GM12878 (cell line): ENCODE measurements around the gene NKD1. TPM values are rescaled to one million over a fixed set of nuclear protein-coding genes. Genes with fewer than 3 reads are reported as not detected.

Experiments
- ATAC-seq: fragments of 200-7000 bp; cut with Tn5 transposase; 3 replicates; pipeline ENCODE4 v1.9.1; 2020; ENCODE audit warnings: mild to moderate bottlenecking, moderate library complexity
- BruUV-seq: library from RNA; stranded (reverse); fragments of 400-500 nt; replicated peaks from 2 replicates; lab custom pipeline; 2021; lab: Mats Ljungman, UMichigan
- CTCF ChIA-PET: fragments of 300-600 bp; sonication (Branson Sonifier 250); formaldehyde crosslinking; extraction: SDS; loops from one replicate; lab custom pipeline; 2021; ENCODE audit warnings: inconsistent platforms; lab: Yijun Ruan, JAX
- POLR2A ChIA-PET: fragments of 350-600 bp; formaldehyde crosslinking; extraction: SDS; loops from one replicate; lab custom pipeline; 2021; ENCODE audit warnings: inconsistent platforms; lab: Charles Lee
- RAD21 ChIA-PET: fragments of 300-600 bp; sonication (Branson Sonifier 250); formaldehyde crosslinking; loops from one replicate; lab custom pipeline; 2023; ENCODE audit warnings: antibody characterized with exemption; ENCODE audit not compliant: unreplicated experiment; lab: Charles Lee
- SMC1A ChIA-PET: fragments of 300-600 bp; sonication (Branson Sonifier 250); formaldehyde crosslinking; loops from one replicate; lab custom pipeline; 2023; ENCODE audit not compliant: unreplicated experiment, uncharacterized antibody; lab: Charles Lee
- DNase-seq: peaks from one replicate; pipeline ENCODE4 v3.0.0-alpha.2; 2011; ENCODE audit warnings: low read depth, low spot score
- FAIRE-seq: peaks from 3 replicates; lab custom pipeline; 2011; peaks lifted over from hg19 to GRCh38; lab: Jason Lieb, UNC
- H2AFZ ChIP-seq: 2 replicates; pipeline ENCODE4 v1.6.0; 2011; ENCODE audit warnings: low read depth, low read length, control low read depth; ENCODE audit not compliant: control insufficient read depth
- H3K27ac ChIP-seq: 2 replicates; pipeline ENCODE4 v1.5.1; 2011; ENCODE audit warnings: control low read depth; ENCODE audit not compliant: control insufficient read depth, insufficient read depth
- H3K27me3 ChIP-seq, 2 experiments: replicated peaks in 1 of 2; 2 replicates each; pipeline versions ENCODE4 v1.6.0 to v1.6.1; 2011; ENCODE audit warnings: low read length in 1 of 2; ENCODE audit not compliant: control insufficient read depth in 2 of 2, insufficient read depth in 2 of 2
- H3K36me3 ChIP-seq, 2 experiments: 2 replicates each; pipeline ENCODE4 v1.5.1; 2011; ENCODE audit warnings: low read length in 1 of 2; ENCODE audit not compliant: control insufficient read depth in 2 of 2, insufficient read depth in 2 of 2
- H3K4me1 ChIP-seq: 2 replicates; pipeline ENCODE4 v1.6.1; 2011; ENCODE audit warnings: mild to moderate bottlenecking, low read length, moderate library complexity, mixed read lengths; ENCODE audit not compliant: control insufficient read depth, insufficient read depth
- H3K4me2 ChIP-seq: 2 replicates; pipeline ENCODE4 v1.6.0; 2011; ENCODE audit warnings: control low read depth; ENCODE audit not compliant: control insufficient read depth, insufficient read depth
- H3K4me3 ChIP-seq: fragments of 200-600 bp; sonication (generic); 2 replicates; pipeline ENCODE4 v1.5.1; 2016
- H3K79me2 ChIP-seq: 2 replicates; pipeline ENCODE4 v1.6.0; 2011; ENCODE audit warnings: low read length; ENCODE audit not compliant: control insufficient read depth, insufficient read depth
- H3K9ac ChIP-seq: 2 replicates; pipeline ENCODE4 v1.8.0; 2011; ENCODE audit warnings: low read length, control low read depth, mixed read lengths; ENCODE audit not compliant: control insufficient read depth, insufficient read depth
- H3K9me3 ChIP-seq: replicated peaks from 3 replicates; pipeline ENCODE4 v1.5.1; 2011; ENCODE audit warnings: mild to moderate bottlenecking, low read length; ENCODE audit not compliant: control insufficient read depth, insufficient read depth
- H4K20me1 ChIP-seq: 2 replicates; pipeline ENCODE4 v1.6.0; 2011; ENCODE audit not compliant: control insufficient read depth, insufficient read depth
- BRCA1 ChIP-seq: IDR thresholded peaks from 2 replicates; pipeline ENCODE4 v1.6.1; 2011; ENCODE audit warnings: low read depth, low read length, improper control_type of control experiment
- CBX5 ChIP-seq: sonication (generic); IDR thresholded peaks from 2 replicates; pipeline ENCODE4 v1.6.1; 2016; ENCODE audit warnings: low read depth, moderate library complexity, mild to moderate bottlenecking, inconsistent platforms
- CHD4 ChIP-seq: fragments of 200-600 bp; sonication (generic); IDR thresholded peaks from 2 replicates; pipeline ENCODE4 v1.6.1; 2016; ENCODE audit warnings: mild to moderate bottlenecking
- EGR1 ChIP-seq, 2 experiments: IDR thresholded peaks; 1 replicate in 1 of 2; 2 replicates in 1 of 2; pipeline ENCODE4 v1.6.1; 2011 to 2012; ENCODE audit warnings: low read depth in 2 of 2, low read length in 2 of 2, borderline replicate concordance in 1 of 2, mild to moderate bottlenecking in 1 of 2, moderate library complexity in 1 of 2
- IRF4 ChIP-seq: IDR thresholded peaks from 2 replicates; pipeline ENCODE4 v1.6.1; 2011; ENCODE audit warnings: low read depth, low read length
- MYB ChIP-seq: fragments of 150-350 bp; IDR thresholded peaks from 2 replicates; pipeline ENCODE4 v1.6.1; 2014; ENCODE audit warnings: mild to moderate bottlenecking, low read depth, low read length, borderline replicate concordance
- NFXL1 ChIP-seq: fragments of 450-650 bp; IDR thresholded peaks from 2 replicates; pipeline ENCODE4 v1.6.1; 2017; ENCODE audit warnings: antibody characterized with exemption, mild to moderate bottlenecking, borderline replicate concordance
- SMARCA5 ChIP-seq: fragments of 450-650 bp; IDR thresholded peaks from 2 replicates; pipeline ENCODE4 v1.6.1; 2017; ENCODE audit warnings: mild to moderate bottlenecking
- SUZ12 ChIP-seq: fragments of 200-600 bp; sonication (generic); IDR thresholded peaks from one replicate; pipeline ENCODE4 v1.6.1; 2018; ENCODE audit warnings: antibody characterized with exemption, mild to moderate bottlenecking; ENCODE audit not compliant: unreplicated experiment
- TCF12 ChIP-seq: IDR thresholded peaks from 2 replicates; pipeline ENCODE4 v1.6.1; 2011; ENCODE audit warnings: low read depth, mild to moderate bottlenecking, low read length
- ZBED1 ChIP-seq: IDR thresholded peaks from 2 replicates; pipeline ENCODE4 v1.6.1; 2016; ENCODE audit warnings: borderline replicate concordance
- ZNF207 ChIP-seq: fragments of 450-650 bp; IDR thresholded peaks from 2 replicates; pipeline ENCODE4 v1.6.1; 2014; ENCODE audit warnings: antibody characterized with exemption, mild to moderate bottlenecking, borderline replicate concordance
- WGBS: methylation state at CpG from one replicate; pipeline ENCODE4 v1.1.6; 2016; ENCODE audit warnings: low lambda C conversion rate; ENCODE audit not compliant: insufficient replicate concordance, insufficient coverage; ENCODE audit errors: missing lambda C conversion rate; 5-methylcytosine and 5-hydroxymethylcytosine counted together
- in situ Hi-C: fragments of 300-500 bp; cut with MboI; formaldehyde crosslinking; loops from 9 replicates; pipeline ENCODE4 v1.14.3; 2018; ENCODE audit warnings: mixed read lengths
- intact Hi-C: fragments of 100-400 bp; cut with micrococcal nuclease; formaldehyde crosslinking; loops from one replicate; pipeline ENCODE4 v1.14.2; 2022; ENCODE audit not compliant: unreplicated experiment
- polyA plus RNA-seq, 11 experiments: library from polyadenylated mRNA; depleted of rRNA in 4 of 11; unstranded in 6 of 11; stranded (reverse) in 5 of 11; fragments of >200 nt; fragmentation: Nextera tagmentation in 4 of 11; fragmentation: Illumina TruSeq in 1 of 11; extraction: Ambion mirVana in 4 of 11; extraction: Trizol in 1 of 11; gene quantifications; 1 replicate in 1 of 11; 2 replicates in 10 of 11; pipeline versions ENCODE4 v1.2.1 to v1.2.3, GENCODE V29; 2011 to 2016; ENCODE audit warnings: inconsistent platforms in 2 of 11, missing spikeins in 2 of 11, low read depth in 1 of 11
- total RNA-seq, 4 experiments: library from RNA; depleted of rRNA in 3 of 4; stranded (reverse); fragments of >200 nt in 3 of 4; fragmentation: Illumina TruSeq in 1 of 4; extraction: Trizol in 1 of 4; gene quantifications; 2 replicates each; pipeline versions ENCODE4 v1.2.1 to v1.2.3, GENCODE V29; 2013 to 2021
- TF ChIP-seq, protein P1 (sequence below): fragments of 450-650 bp; conservative IDR thresholded peaks from 2 replicates; pipeline ENCODE4 v1.6.1; 2017; ENCODE audit warnings: mild to moderate bottlenecking, moderate library complexity
- TF ChIP-seq, protein P2 (sequence below): IDR thresholded peaks from 2 replicates; pipeline ENCODE4 v1.6.1; 2012; ENCODE audit warnings: low read depth, low read length, improper control_type of control experiment
- TF ChIP-seq, protein P3 (sequence below): IDR thresholded peaks from 2 replicates; pipeline ENCODE4 v1.6.1; 2012; ENCODE audit warnings: low read depth, low read length, improper control_type of control experiment
- TF ChIP-seq, protein P4 (sequence below): fragments of 450-650 bp; IDR thresholded peaks from 2 replicates; pipeline ENCODE4 v1.6.1; 2017; ENCODE audit warnings: mild to moderate bottlenecking

The NKD1 gene
- total and polyA plus RNA-seq, 10 of the 15 experiments (the other 5 are each of a cell fraction or from before 2014, with no cell fraction given): under 0.01 to 0.49 (median 0.04) TPM; not detected in 2

DNA sequence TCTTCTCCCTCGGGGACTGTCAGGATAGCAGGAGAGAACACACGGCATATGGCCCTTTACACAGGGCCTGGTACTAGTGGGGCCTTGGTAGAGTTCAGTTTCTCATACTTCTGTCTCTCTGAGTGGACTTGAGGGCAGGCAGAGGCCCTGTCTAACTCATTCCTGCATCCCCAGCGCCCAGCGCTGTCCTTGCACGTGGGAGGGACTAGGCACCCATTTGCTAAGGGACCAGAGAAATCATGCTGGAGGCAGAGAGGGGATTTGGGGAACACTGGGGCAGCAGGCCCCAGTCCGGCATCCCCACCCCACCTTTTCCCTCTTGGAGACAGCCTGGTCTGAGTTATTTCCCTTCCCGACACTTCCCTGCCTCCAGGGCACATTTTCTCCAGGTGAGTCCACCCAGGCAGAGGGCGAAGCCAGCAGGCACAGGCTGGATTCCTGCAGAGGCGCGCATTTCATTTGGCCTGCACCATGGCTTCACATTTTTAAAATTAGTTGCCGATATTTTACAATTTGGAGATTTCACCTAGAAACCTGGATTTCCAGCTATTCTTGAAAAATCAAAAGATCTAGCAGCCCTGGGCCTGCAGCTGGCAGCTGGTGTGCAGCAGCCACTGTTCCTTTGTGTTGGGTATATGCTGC lies 9.7 kb upstream of the NKD1 start:
- Histone ChIP-seq H3K4me3 (no peak overlapping the region), H3K27ac (no peak overlapping the region), H3K4me2 (no peak overlapping the region), H3K9ac (no peak overlapping the region), H3K27me3 (no peaks in the 10 kb centered on the region; a peak in 1 of 4 replicates), H3K79me2 (no peaks in the 10 kb centered on the region), H3K9me3 (peaks cover 2% of the 10 kb centered on the region; the same call in 1 of the 3 replicates), H2AFZ (no peak overlapping the region), H4K20me1 (no peaks in the 10 kb centered on the region)
- CTCF ChIA-PET: no interaction called here
- ATAC-seq (no peak), FAIRE-seq (no peak)
- SMC1A ChIA-PET: no interaction called here
- 42% methylated on average over 10 of the region's 11 CpGs for WGBS
- intact Hi-C loops: no loop called here
- RAD21 ChIA-PET: no interaction called here
- POLR2A ChIA-PET: no interaction called here
- in situ Hi-C loops: no loop called here
- TF ChIP-seq CHD4 (no peak), ZNF207 (no peak), MYB (no peak), CBX5 (no peak), ZBED1 (no peak), IRF4 (no peak), EGR1 (IDR thresholded peaks at IDR 0.05; ENCODE audit: borderline replicate concordance in 1 of 2, low read depth in 2 of 2, low read length in 2 of 2) (no peak), BRCA1 (no peak), NFXL1 (no peak), TCF12 (no peak), SUZ12 (no peak), SMARCA5 (no peak)
- TF ChIP-seq, protein P1, sequence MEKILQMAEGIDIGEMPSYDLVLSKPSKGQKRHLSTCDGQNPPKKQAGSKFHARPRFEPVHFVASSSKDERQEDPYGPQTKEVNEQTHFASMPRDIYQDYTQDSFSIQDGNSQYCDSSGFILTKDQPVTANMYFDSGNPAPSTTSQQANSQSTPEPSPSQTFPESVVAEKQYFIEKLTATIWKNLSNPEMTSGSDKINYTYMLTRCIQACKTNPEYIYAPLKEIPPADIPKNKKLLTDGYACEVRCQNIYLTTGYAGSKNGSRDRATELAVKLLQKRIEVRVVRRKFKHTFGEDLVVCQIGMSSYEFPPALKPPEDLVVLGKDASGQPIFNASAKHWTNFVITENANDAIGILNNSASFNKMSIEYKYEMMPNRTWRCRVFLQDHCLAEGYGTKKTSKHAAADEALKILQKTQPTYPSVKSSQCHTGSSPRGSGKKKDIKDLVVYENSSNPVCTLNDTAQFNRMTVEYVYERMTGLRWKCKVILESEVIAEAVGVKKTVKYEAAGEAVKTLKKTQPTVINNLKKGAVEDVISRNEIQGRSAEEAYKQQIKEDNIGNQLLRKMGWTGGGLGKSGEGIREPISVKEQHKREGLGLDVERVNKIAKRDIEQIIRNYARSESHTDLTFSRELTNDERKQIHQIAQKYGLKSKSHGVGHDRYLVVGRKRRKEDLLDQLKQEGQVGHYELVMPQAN: no peak
- TF ChIP-seq, protein P2, sequence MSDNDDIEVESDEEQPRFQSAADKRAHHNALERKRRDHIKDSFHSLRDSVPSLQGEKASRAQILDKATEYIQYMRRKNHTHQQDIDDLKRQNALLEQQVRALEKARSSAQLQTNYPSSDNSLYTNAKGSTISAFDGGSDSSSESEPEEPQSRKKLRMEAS: no peak
- TF ChIP-seq, protein P3, sequence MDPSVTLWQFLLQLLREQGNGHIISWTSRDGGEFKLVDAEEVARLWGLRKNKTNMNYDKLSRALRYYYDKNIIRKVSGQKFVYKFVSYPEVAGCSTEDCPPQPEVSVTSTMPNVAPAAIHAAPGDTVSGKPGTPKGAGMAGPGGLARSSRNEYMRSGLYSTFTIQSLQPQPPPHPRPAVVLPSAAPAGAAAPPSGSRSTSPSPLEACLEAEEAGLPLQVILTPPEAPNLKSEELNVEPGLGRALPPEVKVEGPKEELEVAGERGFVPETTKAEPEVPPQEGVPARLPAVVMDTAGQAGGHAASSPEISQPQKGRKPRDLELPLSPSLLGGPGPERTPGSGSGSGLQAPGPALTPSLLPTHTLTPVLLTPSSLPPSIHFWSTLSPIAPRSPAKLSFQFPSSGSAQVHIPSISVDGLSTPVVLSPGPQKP: no peak
- TF ChIP-seq, protein P4, sequence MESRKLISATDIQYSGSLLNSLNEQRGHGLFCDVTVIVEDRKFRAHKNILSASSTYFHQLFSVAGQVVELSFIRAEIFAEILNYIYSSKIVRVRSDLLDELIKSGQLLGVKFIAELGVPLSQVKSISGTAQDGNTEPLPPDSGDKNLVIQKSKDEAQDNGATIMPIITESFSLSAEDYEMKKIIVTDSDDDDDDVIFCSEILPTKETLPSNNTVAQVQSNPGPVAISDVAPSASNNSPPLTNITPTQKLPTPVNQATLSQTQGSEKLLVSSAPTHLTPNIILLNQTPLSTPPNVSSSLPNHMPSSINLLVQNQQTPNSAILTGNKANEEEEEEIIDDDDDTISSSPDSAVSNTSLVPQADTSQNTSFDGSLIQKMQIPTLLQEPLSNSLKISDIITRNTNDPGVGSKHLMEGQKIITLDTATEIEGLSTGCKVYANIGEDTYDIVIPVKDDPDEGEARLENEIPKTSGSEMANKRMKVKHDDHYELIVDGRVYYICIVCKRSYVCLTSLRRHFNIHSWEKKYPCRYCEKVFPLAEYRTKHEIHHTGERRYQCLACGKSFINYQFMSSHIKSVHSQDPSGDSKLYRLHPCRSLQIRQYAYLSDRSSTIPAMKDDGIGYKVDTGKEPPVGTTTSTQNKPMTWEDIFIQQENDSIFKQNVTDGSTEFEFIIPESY: no peak
- TF ChIP-seq, all 136 proteins: peak for 0
- no peaks in the 10 kb centered on the region for H3K36me3 ChIP-seq
- DNase-seq: no peak
- no TSS peak for BruUV-seq
- H3K4me1 ChIP-seq: no peaks in the 10 kb centered on the region
